HG03159 (cell line): ENCODE results near the gene XPC.

Source experiments
- ATAC-seq: cut with Tn5 transposase; IDR thresholded peaks from one replicate; pipeline ENCODE4 v1.9.1; 2021; ENCODE audit warnings: mild to moderate bottlenecking, moderate library complexity; ENCODE audit not compliant: unreplicated experiment

XPC gene

DNA sequence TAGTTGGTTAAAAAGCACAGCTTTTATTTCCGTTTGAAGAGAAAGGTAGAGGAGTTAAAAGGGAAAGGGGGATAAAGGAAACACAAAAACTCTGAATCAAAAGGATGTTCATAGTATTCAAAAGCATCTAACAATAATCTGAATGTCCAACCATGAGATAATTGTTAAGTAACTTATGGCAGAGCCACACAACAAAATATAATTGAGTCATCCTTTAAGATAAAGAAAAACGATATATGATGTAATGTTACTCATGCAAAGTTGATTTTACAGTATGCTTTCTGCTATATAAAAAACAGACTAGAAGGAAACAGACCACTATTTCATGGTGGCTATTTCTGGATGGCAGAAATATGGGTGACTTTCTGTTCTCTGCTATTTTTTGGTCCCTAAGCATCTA is 3.9 kb downstream of the XPC start:
- no peak for ATAC-seq

DNA sequence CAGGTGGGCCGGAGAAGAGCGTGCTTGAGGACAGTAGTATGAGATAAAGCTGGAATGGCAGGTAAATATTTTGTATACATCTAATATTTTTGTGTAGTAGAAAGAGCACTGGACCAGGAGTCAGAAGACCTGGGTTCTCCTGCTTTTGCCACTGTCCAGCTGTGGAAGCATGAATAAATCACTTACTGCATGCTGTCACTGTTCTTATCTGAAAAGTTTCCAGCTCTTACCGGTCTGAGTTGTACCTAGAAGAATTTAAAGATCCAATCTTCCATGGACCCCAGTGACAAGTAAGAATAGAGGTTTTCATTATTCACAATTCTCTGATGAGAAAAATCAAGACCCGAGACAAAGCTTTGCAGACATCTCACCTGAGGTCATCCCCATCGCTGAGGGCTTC is 5.9 kb downstream of the XPC start:
- ATAC-seq: no peak

DNA sequence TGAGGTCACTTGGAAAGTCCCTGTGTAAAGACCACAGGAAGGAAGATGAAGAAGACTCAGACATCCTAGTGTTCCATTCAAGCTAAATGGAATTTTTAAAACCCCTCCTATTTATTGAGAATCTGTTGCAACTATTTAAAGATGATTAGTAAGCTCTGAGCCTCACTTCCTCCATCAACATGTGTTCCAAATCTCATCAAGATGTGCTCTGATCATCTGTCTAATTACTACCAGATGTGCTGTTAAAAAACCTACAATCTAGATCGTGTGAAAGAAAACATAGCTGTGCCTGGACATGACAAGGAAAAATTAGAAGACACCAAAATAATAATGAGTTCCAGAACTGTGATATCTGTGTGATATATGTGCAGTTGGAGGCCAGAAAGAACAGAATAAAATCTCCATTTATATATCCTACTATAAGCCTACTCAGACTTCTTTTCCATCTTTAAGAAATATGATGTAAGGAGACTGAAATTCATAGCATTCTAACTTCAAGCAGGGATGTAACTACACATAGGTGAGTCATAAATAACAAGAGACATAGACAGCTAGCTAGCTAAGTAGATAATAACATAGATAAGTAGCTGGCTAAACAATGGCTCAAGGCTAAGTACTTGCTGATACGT is 7.8 kb downstream of the XPC start:
- no peak for ATAC-seq

DNA sequence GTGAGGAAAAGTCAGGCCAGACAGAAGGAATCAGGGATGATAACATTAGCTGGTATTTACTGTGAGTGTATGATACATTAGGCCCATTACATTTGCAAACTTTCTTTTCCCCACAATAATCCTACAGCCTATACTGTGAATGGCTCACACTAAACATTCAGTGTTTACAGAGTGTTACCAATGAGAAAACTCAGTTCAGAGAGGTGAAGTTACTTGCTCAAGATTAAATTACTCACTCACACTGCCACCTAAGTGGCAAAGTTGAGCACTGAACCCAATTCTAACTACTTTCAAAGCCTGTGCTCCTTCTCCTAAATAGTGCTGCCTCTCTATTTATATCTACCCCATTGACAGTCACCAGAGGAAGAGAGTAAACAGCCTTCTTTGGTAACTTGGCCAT is 8.5 kb downstream of the XPC start:
- ATAC-seq: no peak

DNA sequence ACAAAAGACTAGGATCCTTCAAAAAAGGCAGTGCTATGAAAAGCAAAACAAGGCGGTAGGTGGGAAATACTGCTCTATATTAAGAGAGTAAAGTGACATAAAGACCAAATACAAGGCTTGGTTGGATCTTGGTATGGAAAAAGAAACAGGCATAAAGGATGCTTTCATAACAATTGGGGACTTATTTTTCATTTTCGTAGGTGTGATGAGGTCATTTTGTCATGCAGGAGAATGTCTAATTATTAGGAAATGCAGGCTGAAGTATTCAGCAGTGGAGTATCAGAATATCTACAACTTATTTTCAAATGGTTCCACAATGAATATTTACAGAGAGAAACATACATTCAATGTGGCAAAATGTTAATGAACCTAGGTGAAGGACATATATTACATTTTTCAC is 9.0 kb downstream of the XPC start:
- no peak for ATAC-seq

DNA sequence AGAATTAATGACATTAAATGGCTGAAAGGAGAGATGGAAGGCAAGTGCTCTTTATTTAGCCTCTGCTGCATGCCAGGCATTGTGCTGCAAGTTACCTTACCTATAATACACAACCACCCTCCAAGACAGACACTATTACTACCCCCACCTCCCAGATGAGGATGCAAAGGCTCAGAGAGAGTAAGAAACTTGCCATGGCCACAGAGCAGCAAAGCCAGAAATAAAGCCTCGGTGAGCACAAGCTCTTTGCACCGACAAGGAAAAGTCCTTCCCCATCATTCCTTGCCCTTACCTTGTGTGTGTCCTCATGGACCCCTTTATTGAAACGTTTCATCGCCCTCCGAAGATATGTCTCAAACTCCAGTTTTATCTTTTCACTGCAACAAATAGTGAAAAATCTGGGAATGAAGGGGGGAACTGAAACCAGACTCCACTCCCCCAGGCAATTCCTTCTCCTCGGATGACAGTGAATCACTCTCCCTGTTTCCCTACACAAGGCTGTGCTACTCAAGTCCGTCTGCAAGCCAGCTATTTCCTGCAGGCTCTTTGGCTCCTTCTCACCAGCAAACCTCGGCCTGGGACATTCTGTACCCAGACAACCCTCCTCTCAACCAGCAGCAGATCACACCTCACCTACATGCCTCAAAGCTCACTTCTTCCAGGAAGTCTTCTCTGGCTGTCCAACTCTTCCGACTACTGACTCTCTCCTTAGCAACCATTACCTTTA is 11.4 kb downstream of the XPC start:
- ATAC-seq: no peak

DNA sequence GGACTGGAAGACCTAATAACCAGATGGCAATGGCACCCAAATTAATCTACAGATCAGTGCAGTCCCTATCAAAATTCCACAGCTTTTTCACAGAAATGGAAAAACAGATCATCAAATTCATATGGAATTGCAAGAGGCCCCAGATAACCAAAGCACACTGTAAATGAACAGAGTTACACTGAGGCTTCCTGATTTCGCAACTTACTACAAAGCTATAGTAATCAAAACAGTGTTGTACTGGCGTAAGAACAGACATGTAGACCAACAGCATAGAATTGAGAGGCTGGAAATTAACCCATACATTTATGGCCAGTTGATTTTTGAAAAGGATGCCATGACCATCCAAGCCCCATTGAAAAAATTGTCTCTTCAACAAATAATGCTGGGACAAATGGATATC is 16.2 kb downstream of the XPC start:
- ATAC-seq: no peak

DNA sequence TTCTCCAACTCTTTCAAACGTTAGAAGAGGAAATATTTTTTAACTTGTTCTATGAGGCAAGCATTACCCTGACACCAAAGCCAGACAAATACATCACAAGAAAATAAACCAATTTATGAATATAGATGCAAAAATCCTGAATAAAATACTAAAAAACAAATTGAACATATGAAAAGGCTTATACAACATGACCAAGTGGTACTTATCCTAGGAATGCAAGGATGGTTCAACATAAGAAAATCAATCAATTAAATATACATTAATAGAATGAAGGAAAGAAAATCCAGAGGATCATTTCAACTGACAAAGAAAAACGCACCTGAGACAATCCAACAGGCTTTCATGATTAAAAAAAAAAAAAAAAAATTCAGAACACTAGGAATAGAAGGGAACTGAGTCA is 17.1 kb downstream of the XPC start:
- no peak for ATAC-seq

DNA sequence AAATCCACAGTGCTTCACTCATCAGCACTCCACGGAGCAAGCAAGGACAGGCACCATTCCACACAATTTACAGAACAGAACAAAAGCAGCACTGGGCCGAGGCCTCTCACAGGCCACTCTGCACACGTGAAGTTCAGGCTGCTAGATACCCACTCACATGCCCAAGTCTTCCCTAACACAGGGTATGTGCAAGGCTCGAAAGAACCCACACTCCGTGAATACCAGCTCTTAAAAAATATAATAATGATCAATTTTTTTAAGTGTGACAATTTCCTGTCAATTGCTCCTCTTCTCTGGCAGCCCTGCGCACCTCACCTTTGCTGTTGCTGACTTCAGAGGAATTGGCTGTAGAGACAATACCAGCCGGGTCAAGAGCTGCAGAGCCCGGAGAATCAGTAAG is 19.0 kb downstream of the XPC start:
- no peak for ATAC-seq

DNA sequence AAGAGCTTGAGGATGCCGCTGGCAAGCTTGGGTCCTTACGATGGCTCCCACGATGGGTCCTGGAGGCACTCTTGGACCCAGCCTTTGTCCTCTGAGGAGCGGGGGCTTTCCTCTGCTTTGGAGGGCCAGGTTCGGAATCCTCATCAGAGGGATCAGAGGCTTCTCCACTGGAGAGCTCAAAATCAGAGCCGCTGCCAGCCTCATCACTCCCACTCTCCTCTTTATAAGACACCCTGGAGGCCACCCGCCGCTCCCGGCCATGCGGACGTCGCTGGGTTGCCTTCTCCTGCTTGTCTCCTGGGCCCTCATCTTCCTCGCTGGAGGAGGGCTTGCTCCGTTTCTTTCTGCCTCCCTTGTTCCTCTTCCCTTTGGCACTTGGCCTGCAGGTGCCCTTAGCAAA is 20.0 kb downstream of the XPC start:
- ATAC-seq: no peak

DNA sequence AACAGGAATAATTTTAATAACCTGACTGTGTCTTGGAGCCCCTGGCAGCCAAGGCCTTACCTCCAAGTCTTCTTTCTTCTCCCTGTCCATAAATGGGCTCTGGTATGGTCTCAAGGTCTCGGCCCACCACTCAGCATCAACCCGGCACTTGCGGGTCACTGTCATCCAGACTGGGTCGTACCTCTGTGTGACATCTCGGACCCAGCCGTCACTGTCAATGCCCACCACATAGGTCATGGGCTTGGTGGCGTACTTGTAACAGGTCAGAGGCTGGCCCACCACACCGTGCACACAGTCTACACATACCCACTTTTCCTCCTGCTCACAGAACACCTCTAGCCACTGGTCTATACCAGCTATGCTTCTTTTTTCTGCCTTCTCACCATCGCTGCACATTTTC is 20.4 kb downstream of the XPC start:
- ATAC-seq: no peak

DNA sequence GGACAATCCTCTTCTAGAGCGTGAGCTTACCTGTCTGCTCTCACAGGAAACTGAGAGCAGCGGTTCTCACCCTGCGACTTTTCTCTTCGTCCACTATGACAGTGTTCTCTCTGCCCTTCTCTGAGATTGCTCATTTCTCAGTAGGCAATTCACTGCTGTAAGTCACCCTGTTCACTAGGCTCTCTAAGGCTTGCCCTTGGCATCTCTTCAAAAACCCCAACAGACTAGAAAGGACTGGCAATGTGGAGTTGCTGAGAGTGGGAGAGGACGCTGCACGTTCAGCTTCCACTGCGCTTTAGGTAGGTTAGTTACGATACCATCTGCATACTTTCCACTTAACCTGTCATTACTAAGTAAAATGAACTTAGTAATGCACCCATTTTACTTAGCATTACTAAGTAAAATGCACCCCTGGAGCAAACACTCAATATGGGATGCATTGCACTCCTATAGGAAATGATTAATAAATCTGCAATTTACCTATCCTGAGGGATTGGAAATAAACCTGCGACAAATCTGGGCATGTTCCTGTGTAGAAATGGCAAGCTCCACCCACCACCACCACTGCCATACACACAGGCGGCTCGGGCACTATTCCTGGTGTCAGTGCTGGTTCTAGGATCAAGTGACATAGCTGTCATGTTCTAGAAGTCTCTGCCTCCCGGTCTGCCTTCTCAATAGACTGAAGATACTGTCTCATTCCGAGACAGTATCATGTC is 21.4 kb downstream of the XPC start:
- no peak for ATAC-seq

DNA sequence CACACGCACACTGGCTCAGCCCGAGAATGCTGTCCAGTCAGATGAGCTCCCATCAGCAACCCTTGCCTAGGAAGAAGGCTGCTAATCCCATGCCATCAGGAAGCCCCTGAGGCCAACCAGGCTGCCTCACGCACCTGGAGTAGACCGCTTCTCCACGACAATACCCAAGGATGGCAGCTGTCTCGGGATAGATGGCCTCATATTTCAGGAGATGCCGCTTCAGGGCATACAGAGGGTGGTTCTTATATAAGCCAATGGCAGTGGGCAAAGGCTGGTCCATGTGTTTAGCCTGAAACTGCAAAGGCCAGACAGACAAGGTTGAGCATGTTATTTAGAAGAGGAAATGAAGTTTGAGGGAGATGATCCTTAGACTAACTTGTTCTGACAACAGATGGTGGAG is 22.2 kb downstream of the XPC start:
- no peak for ATAC-seq

DNA sequence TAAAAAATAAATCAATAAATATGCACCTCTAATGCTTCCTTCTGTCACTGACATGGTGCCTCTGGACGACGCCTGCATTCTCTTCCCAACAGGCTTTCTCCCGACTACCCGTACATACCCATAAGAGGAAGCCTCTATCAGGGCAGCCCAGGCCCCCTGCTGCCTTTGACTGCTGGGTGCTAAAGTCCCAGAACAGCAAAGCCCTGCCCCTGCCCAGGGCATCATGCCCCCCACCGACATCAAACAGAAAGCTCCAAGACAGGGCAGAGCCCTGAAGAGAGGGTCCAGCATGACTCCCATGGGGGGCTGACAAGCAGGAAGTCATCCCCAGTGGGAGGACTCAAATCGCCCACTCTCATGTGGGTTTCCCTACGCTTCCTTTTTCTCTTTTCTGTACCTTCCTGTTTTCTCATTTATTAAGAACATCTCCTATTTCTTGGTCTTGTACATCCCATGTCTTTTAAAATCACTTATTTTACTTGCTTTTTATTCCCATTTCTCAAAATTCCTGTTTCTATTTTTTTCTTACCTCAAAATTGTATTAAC is 23.4 kb downstream of the XPC start:
- no peak for ATAC-seq

DNA sequence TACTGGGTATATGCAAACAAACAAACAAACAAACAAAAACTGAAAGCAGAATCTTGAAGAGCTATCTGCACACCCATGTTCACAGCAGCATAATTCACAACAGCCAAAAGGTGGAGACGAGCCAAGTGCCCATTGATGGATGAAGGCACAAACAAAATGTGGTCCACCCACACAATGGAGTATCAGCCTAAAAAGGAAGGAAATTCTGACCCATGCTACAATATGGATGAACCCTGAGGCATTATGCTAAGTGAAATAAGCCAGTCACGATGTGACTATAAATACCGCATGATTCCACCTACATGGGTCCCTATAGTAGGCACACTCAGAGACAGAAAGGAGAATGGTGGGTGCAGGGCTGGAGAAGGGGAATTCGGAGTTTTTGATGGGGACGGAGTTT is 24.1 kb downstream of the XPC start:
- no peak for ATAC-seq

DNA sequence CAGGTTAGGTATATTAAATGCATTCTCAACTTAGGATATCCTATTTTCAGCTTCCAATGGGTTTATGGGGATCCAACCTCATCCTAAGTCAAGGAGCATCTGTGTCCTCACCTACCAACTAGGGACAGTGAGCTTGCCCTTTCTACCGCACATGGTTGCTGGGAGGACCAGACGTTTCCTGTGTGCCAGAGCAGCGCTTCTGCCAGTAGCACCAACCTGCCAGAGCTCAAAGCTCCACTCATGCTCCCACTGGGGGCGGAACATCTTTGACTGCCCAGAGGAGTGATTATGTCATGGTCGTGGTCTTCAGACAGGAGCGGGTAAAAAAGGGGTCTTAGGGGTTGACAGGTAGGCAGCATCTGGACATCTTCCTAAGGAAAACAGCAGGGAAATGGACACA is 24.7 kb downstream of the XPC start:
- ATAC-seq: no peak

DNA sequence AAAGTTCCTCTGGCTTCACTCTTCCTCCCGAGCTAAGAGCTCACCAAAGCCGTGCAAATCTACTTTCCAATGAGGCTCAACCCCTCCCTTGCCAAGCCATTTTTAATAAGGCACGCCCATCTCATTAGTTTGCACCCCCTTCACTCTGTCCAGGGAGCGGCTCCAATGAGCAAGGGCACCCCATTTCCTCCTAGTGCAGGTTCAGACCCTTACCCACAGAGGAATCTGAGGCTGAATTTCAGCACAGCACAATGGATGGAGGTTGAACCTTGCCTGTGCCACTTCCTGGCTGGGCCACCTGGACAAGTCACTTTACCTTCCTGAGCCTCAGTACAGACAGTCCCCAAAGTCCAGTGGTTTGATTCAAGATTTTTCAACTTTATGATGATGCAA is 25.4 kb downstream of the XPC start:
- no peak for ATAC-seq

DNA sequence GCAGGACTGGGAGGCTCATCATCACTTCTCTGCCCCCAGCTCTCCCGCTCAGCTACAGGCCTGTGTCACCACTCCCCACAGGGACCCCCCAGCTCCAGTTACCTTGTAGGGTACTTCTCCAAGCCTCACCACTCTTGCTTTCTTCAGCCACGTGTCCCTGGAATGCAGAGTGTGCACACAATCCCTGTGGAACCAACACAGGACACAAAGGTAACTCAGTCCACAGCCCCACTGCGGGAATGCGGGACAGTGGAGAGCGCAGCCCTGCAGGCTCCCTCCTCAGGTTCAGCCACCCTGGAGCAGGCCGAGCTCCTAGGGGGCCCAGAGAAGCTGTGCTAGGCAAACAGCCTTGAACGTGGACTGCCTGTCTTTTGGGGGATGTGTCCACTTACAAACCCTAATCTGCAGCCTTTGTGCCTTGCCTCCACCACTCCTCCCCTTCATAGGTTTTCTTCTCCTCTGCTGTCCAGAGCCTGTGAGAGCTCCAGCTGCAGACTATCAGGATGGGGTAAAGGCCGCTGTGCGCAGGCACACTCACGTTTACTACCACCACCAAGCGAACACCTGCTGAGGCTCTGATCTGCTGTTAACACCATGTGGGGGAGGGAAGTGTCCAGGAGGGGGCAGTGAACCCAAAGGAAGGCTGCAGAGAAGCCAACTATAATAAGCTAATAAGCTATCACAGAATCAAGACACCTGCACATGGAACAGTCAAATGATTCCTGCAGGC is 26.0 kb downstream of the XPC start:
- no peak for ATAC-seq

DNA sequence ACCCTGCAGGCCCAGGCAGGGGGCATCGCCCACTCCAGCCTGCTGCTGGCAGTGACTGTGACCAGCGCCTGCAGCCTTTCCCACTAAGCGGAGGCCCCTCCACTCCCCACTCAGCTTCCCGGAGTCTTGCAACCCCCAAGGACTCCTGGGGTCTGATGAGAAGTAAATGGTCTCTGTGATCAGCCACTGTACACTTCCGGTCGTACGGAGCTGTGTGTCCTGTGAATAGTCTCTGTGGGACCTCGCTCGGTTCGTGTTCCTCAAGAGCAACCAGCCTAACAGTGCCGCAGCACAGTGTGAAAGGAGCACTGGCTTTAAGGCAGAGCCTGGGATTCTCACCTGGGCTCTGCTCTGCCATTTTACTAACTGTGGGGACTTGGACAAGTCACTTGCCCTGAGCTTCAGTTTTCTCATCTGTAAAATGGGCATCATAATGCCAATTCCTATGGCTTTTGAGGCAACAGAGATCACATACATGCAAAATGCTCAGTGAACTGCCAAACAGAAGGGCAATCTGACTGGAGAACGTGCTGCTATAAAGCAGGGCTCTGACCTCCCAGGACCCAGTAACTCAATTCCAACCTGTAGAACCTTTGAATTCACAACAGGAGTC is 26.8 kb downstream of the XPC start:
- no peak for ATAC-seq

DNA sequence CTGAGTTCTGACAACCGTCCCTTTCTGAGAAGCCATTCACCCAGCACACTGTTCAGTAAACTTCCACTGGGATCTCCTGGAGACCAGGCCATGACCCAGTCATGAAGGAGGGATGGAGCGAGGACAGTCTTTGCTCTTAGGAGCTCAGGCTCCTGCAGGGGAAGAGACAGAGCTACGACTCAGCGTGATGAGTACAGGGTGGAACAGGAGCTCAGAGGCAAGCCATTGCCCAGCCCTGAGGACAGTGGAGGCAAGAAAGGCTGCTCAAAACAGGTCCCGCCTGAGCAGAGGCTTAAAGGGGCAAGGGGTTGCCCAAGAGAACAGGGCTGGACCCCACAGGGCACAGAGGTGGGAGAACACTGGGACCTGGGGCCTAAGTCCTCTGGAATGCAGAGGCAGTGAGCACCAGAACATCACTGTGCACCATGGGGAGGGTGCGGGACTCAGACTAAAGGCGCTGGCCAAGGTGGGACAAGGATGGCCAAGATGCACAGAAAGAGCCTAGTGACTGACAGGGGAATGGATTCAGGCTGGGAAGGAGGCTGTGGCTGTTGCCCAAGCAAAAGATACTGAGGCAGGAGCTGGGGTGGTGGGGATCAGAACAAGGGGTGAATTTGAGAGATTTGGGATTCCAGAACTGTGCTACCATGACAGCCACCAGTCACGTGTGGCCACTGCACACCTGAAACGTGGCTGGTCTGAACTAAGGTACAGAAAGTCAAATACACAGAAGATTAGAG is 27.7 kb downstream of the XPC start:
- no peak for ATAC-seq
